IPS-18a (cell line): Measurements from ENCODE around the gene MAST4.
"Not testable (repeated sequence)": the region's sequence is repeated elsewhere in the genome, so short reads cannot be mapped to it uniquely, and the experiment has no call there.

Source experiments
- H3K27ac ChIP-seq: one replicate; pipeline ENCODE4 v1.5.1; 2013; ENCODE audit warnings: low read length
- H3K27me3 ChIP-seq: one replicate; pipeline ENCODE4 v1.6.1; 2013; ENCODE audit warnings: mild to moderate bottlenecking, low read length; ENCODE audit not compliant: control insufficient read depth, insufficient read depth
- H3K36me3 ChIP-seq: one replicate; pipeline ENCODE4 v1.6.1; 2013; ENCODE audit warnings: low read depth, low read length; ENCODE audit not compliant: control insufficient read depth
- H3K4me1 ChIP-seq: one replicate; pipeline ENCODE4 v1.6.1; 2013; ENCODE audit warnings: low read depth, low read length; ENCODE audit not compliant: control insufficient read depth
- H3K4me3 ChIP-seq: one replicate; pipeline ENCODE4 v1.5.1; 2013; ENCODE audit warnings: low read length
- H3K9ac ChIP-seq: one replicate; pipeline ENCODE4 v1.6.1; 2013; ENCODE audit warnings: mild to moderate bottlenecking, low read length, moderate library complexity
- H3K9me3 ChIP-seq: one replicate; pipeline ENCODE4 v1.6.1; 2013; ENCODE audit warnings: low read depth, low read length; ENCODE audit not compliant: control insufficient read depth

Gene MAST4

GRCh38 chr5:66675406-66675805 is 79.2 kb downstream of the MAST4 start:
- H3K9ac ChIP-seq, result no peak overlapping the region

GRCh38 chr5:66680221-66680620 is 84.0 kb downstream of the MAST4 start:
- Histone ChIP-seq H3K27ac (no peak overlapping the region), H3K9me3 (no peaks in the 10 kb centered on the region), H3K27me3 (no peaks in the 10 kb centered on the region), H3K4me1 (peaks cover 9% of the 10 kb centered on the region), H3K9ac (no peak overlapping the region), H3K36me3 (no peaks in the 10 kb centered on the region), H3K4me3 (no peak overlapping the region)

More at GRCh38 chr5:66675406-66675805, 79.2 kb downstream of the MAST4 start:
- Histone ChIP-seq H3K27ac (no peak overlapping the region), H3K36me3 (no peaks in the 10 kb centered on the region), H3K9me3 (no peaks in the 10 kb centered on the region), H3K27me3 (no peaks in the 10 kb centered on the region), H3K4me3 (no peak overlapping the region), H3K4me1 (peaks cover 7% of the 10 kb centered on the region)

- Histone ChIP-seq H3K9ac (no peak overlapping the region), H3K4me3 (no peak overlapping the region), H3K9me3 (no peaks in the 10 kb centered on the region), H3K36me3 (no peaks in the 10 kb centered on the region), H3K27me3 (no peaks in the 10 kb centered on the region), H3K27ac (no peak overlapping the region), H3K4me1 (peaks cover 9% of the 10 kb centered on the region)
Measured at GRCh38 chr5:66680804-66681203, 84.6 kb downstream of the MAST4 start.

GRCh38 chr5:66684663-66685062 is 88.5 kb downstream of the MAST4 start:
- Histone ChIP-seq H3K4me1 (peaks cover 9% of the 10 kb centered on the region), H3K4me3 (no peak overlapping the region), H3K36me3 (no peaks in the 10 kb centered on the region), H3K27me3 (no peaks in the 10 kb centered on the region), H3K9me3 (no peaks in the 10 kb centered on the region), H3K9ac (no peak overlapping the region), H3K27ac (no peak overlapping the region)

GRCh38 chr5:66689522-66690220 is 93.5 kb downstream of the MAST4 start:
- Histone ChIP-seq H3K27me3 (no peaks in the 10 kb centered on the region), H3K4me3 (no peak overlapping the region), H3K36me3 (no peaks in the 10 kb centered on the region), H3K27ac (no peak overlapping the region), H3K9me3 (no peaks in the 10 kb centered on the region), H3K4me1 (no peaks in the 10 kb centered on the region), H3K9ac (no peak overlapping the region)

GRCh38 chr5:66694036-66694435 is 97.8 kb downstream of the MAST4 start:
- Histone ChIP-seq H3K27ac (no peak overlapping the region), H3K9ac (no peak overlapping the region), H3K4me1 (no peaks in the 10 kb centered on the region)

GRCh38 chr5:66695840-66696239 is 99.6 kb downstream of the MAST4 start:
- H3K9ac ChIP-seq, H3K4me3 ChIP-seq: not testable (repeated sequence)

More at GRCh38 chr5:66694036-66694435, 97.8 kb downstream of the MAST4 start:
- Histone ChIP-seq H3K9me3 (no peaks in the 10 kb centered on the region), H3K36me3 (no peaks in the 10 kb centered on the region), H3K27me3 (peaks cover 5% of the 10 kb centered on the region), H3K4me3 (no peak overlapping the region)

GRCh38 chr5:66697796-66698564 is 101.8 kb downstream of the MAST4 start:
- Histone ChIP-seq H3K27ac (no peak overlapping the region), H3K36me3 (no peaks in the 10 kb centered on the region), H3K27me3 (peaks cover 29% of the 10 kb centered on the region), H3K4me3 (no peak overlapping the region), H3K9me3 (no peaks in the 10 kb centered on the region), H3K9ac (no peak overlapping the region), H3K4me1 (no peaks in the 10 kb centered on the region)

More at GRCh38 chr5:66695840-66696239, 99.6 kb downstream of the MAST4 start:
- H3K9me3 ChIP-seq, H3K36me3 ChIP-seq, H3K27me3 ChIP-seq, H3K27ac ChIP-seq, H3K4me1 ChIP-seq: not testable (repeated sequence)

GRCh38 chr5:66701244-66701643 is 105.1 kb downstream of the MAST4 start:
- H3K27me3 ChIP-seq, result peaks cover 62% of the 10 kb centered on the region
- no peak overlapping the region for H3K4me3 ChIP-seq
- H3K36me3 ChIP-seq, result no peaks in the 10 kb centered on the region
- H3K4me1 ChIP-seq, result no peaks in the 10 kb centered on the region
- no peaks in the 10 kb centered on the region for H3K9me3 ChIP-seq
- no peak overlapping the region for H3K9ac ChIP-seq
- no peak overlapping the region for H3K27ac ChIP-seq

GRCh38 chr5:66702426-66702825 is 106.2 kb downstream of the MAST4 start:
- Histone ChIP-seq H3K9ac (no peak overlapping the region), H3K36me3 (no peaks in the 10 kb centered on the region), H3K4me1 (no peaks in the 10 kb centered on the region), H3K27ac (no peak overlapping the region), H3K27me3 (peaks cover 74% of the 10 kb centered on the region), H3K9me3 (no peaks in the 10 kb centered on the region), H3K4me3 (no peak overlapping the region)

GRCh38 chr5:66704790-66705425 is 108.7 kb downstream of the MAST4 start:
- Histone ChIP-seq H3K4me1 (no peaks in the 10 kb centered on the region), H3K4me3 (no peak overlapping the region), H3K9me3 (no peaks in the 10 kb centered on the region), H3K27ac (no peak overlapping the region), H3K36me3 (no peaks in the 10 kb centered on the region), H3K27me3 (peaks cover 82% of the 10 kb centered on the region), H3K9ac (no peak overlapping the region)
